Measurements from ENCODE around the gene AADACL3. TPM values are rescaled to one million over a fixed set of nuclear protein-coding genes. Genes with fewer than 3 reads are reported as not detected.

Gene AADACL3
- total and polyA plus RNA-seq, 2 of the 13 experiments (the other 11 are each of a cell fraction or from before 2014, with no cell fraction given), result not detected

DNA sequence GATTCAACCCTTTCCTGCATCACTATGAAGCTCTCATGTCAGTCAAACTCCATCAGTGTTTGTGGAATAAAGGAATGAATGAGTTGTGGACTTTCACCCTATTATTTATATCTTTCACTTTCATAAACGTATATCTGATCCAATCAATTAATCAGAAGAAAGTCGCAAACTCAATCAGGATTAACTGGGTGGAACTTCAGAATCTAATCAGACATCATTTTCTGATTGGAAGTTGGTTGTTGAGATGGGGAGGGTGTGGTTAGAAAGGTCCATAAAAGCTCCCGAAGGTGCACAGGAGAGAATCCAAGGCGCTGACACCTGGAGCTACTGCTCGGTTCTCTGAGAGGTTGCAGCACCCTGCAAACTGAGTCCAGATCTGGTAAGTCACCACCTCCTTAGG, 57.5 kb downstream of the AADACL3 start, which contains the start of gene PRAMEF12:
TSS of gene PRAMEF12 (plus strand) at position 301 of the 400 bp plus-strand sequence. CDS start 1,130 bp downstream, outside the sequence.
- Histone ChIP-seq H3K36me3 (replicated peaks in 1 of 2; ENCODE audit: control insufficient read depth in 1 of 2, insufficient read depth in 2 of 2, low read length in 2 of 2) (no peaks in the 10 kb centered on the region), H2AFZ (ENCODE audit: low read length) (no peak within 1 kb of the TSS), H3K27me3 (ENCODE audit: control insufficient read depth in 1 of 2, insufficient read depth in 2 of 2, low read length in 2 of 2) (peaks cover 7 to 62% of the 10 kb centered on the region in 2 experiments), H3K27ac (ENCODE audit: extremely low read length, insufficient read depth, low read length) (no peak within 1 kb of the TSS), H3K9me3 (ENCODE audit: low read length) (no peaks in the 10 kb centered on the region), H4K20me1 (ENCODE audit: insufficient read depth, low read length) (no peaks in the 10 kb centered on the region), H3K9ac (ENCODE audit: insufficient read depth, low read depth, low read length) (no peak within 1 kb of the TSS), H3K79me2 (ENCODE audit: insufficient read depth, low read length) (no peaks in the 10 kb centered on the region), H3K4me3 (replicated peaks in 1 of 3; ENCODE audit: insufficient read depth in 1 of 3, low read depth in 2 of 3, low read length in 3 of 3) (no peak within 1 kb of the TSS), H3K4me1 (ENCODE audit: insufficient read depth, low read length) (no peaks in the 10 kb centered on the region), H3K4me2 (ENCODE audit: low read depth, low read length) (no peak within 1 kb of the TSS)
- in situ Hi-C loops (cut with HindIII; ENCODE audit: extremely low pct_ligation_motif_present, low pct_unique_long_range_greater_than_20kb), result loop anchor here (10.0 kb wide), 1 partner anchor 499 kb away; no protein-coding TSS in a partner anchor
- no TSS peak for BruUV-seq (replicated peaks)
- DNase-seq (ENCODE audit: low spot score), result no peak
- intact Hi-C loops (cut with micrococcal nuclease; ENCODE audit: unreplicated experiment), result no loop called here
- POLR2A ChIA-PET, result no interaction called here
- 1% methylated on average over 5 of the region's 5 CpGs for WGBS (ENCODE audit: low lambda C conversion rate)
- no peak for ATAC-seq
- CTCF ChIA-PET (ENCODE audit: low intra/inter-chr PET ratio, low total read pairs), result no interaction called here
- no peak for TF ChIP-seq MAF1 (CRISPR knock-in tag; IDR thresholded peaks at IDR 0.05; ENCODE audit: borderline replicate concordance)
- FAIRE-seq, result no peak

GRCh38 chr1:12774801-12775345, 59.0 kb downstream of the AADACL3 start:
- ATAC-seq (no peak), DNase-seq (ENCODE audit: low spot score) (no peak), FAIRE-seq (no peak)
- no peaks in the 10 kb centered on the region for H3K9me3 ChIP-seq (ENCODE audit: low read length)
- ChIA-PET POLR2A (no interaction called here), CTCF (ENCODE audit: low intra/inter-chr PET ratio, low total read pairs) (no interaction called here)
- H3K27me3 ChIP-seq (ENCODE audit: control insufficient read depth in 1 of 2, insufficient read depth in 2 of 2, low read length in 2 of 2), result peaks cover 6 to 64% of the 10 kb centered on the region in 2 experiments
- no peaks in the 10 kb centered on the region for H3K4me1 ChIP-seq (ENCODE audit: insufficient read depth, low read length)
- no peak overlapping the region for H2AFZ ChIP-seq (ENCODE audit: low read length)
- H3K4me2 ChIP-seq (ENCODE audit: low read depth, low read length), result no peak overlapping the region
- H3K9ac ChIP-seq (ENCODE audit: insufficient read depth, low read depth, low read length), result no peak overlapping the region
- no peaks in the 10 kb centered on the region for H3K79me2 ChIP-seq (ENCODE audit: insufficient read depth, low read length)
- no peaks in the 10 kb centered on the region for H3K36me3 ChIP-seq (replicated peaks in 1 of 2; ENCODE audit: control insufficient read depth in 1 of 2, insufficient read depth in 2 of 2, low read length in 2 of 2)
- no peak overlapping the region for H3K27ac ChIP-seq (ENCODE audit: extremely low read length, insufficient read depth, low read length)
- no TSS peak for BruUV-seq (replicated peaks)
- intact Hi-C loops (cut with micrococcal nuclease; ENCODE audit: unreplicated experiment), result no loop called here
- in situ Hi-C loops (cut with HindIII; ENCODE audit: extremely low pct_ligation_motif_present, low pct_unique_long_range_greater_than_20kb), result loop anchor here (10.0 kb wide), 1 partner anchor 500 kb away; no protein-coding TSS in a partner anchor
- WGBS (ENCODE audit: low lambda C conversion rate), result 5% methylated on average over 4 of the region's 5 CpGs
- H3K4me3 ChIP-seq (replicated peaks in 1 of 3; ENCODE audit: insufficient read depth in 1 of 3, low read depth in 2 of 3, low read length in 3 of 3), result no peak overlapping the region
- TF ChIP-seq, protein P1, sequence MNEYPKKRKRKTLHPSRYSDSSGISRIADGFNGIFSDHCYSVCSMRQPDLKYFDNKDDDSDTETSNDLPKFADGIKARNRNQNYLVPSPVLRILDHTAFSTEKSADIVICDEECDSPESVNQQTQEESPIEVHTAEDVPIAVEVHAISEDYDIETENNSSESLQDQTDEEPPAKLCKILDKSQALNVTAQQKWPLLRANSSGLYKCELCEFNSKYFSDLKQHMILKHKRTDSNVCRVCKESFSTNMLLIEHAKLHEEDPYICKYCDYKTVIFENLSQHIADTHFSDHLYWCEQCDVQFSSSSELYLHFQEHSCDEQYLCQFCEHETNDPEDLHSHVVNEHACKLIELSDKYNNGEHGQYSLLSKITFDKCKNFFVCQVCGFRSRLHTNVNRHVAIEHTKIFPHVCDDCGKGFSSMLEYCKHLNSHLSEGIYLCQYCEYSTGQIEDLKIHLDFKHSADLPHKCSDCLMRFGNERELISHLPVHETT (CRISPR knock-in tag; conservative IDR thresholded peaks at IDR 0.05), result no peak
- TF ChIP-seq ZSCAN30 (CRISPR knock-in tag; IDR thresholded peaks at IDR 0.05) (no peak), THYN1 (CRISPR knock-in tag; IDR thresholded peaks at IDR 0.05; ENCODE audit: borderline replicate concordance, low read depth) (no peak)
- no peaks in the 10 kb centered on the region for H4K20me1 ChIP-seq (ENCODE audit: insufficient read depth, low read length)

Measured in HepG2 (cell line).